Lung (tissue), 12 donors: Measurements from ENCODE around the gene B3GALT6. TPM values are rescaled to one million over a fixed set of nuclear protein-coding genes. Genes with fewer than 3 reads are reported as not detected.

Experiments
- ATAC-seq: fragments of 200-7000 bp; cut with Tn5 transposase; one replicate; pipeline ENCODE4 v1.9.1; 2020; ENCODE audit warnings: moderate number of reproducible peaks; ENCODE audit not compliant: insufficient read depth, low FRiP score
- DNase-seq, 3 donors: peaks; one replicate each; pipeline ENCODE4 v3.0.0-alpha.2; 2013 to 2017
- H3K27ac ChIP-seq, 2 donors: one replicate each; pipeline ENCODE4 v1.5.1; 2013; ENCODE audit warnings: mild to moderate bottlenecking in 2 of 2, moderate library complexity in 2 of 2, control low read depth in 1 of 2, inconsistent platforms in 1 of 2, low read depth in 1 of 2, low read length in 1 of 2
- H3K27me3 ChIP-seq, 3 donors: one replicate each; pipeline ENCODE4 v1.5.1; 2013; ENCODE audit warnings: low read length in 2 of 3; ENCODE audit not compliant: control insufficient read depth in 3 of 3, insufficient read depth in 3 of 3
- H3K36me3 ChIP-seq, 4 donors: one replicate each; pipeline ENCODE4 v1.5.1; 2013; ENCODE audit warnings: low read length in 4 of 4, mild to moderate bottlenecking in 1 of 4, moderate library complexity in 1 of 4; ENCODE audit not compliant: control insufficient read depth in 4 of 4, insufficient read depth in 4 of 4
- H3K4me1 ChIP-seq, 5 donors: one replicate each; pipeline ENCODE4 v1.5.1; 2013; ENCODE audit warnings: low read length in 5 of 5, mild to moderate bottlenecking in 2 of 5, moderate library complexity in 1 of 5; ENCODE audit not compliant: control insufficient read depth in 5 of 5, insufficient read depth in 5 of 5
- H3K4me3 ChIP-seq: one replicate; pipeline ENCODE4 v1.5.1; 2013; ENCODE audit warnings: mild to moderate bottlenecking, control low read depth, moderate library complexity
- H3K9ac ChIP-seq, 2 donors: one replicate each; pipeline ENCODE4 v1.5.1; 2013; ENCODE audit warnings: low read length in 2 of 2, control low read depth in 1 of 2; ENCODE audit not compliant: insufficient read depth in 1 of 2
- H3K9me3 ChIP-seq, 4 donors: one replicate each; pipeline ENCODE4 v1.5.1; 2013; ENCODE audit warnings: low read length in 3 of 4, mild to moderate bottlenecking in 1 of 4, moderate library complexity in 1 of 4; ENCODE audit not compliant: control insufficient read depth in 4 of 4, insufficient read depth in 3 of 4
- CTCF ChIP-seq: IDR thresholded peaks from 2 replicates; pipeline ENCODE4 v1.5.1; 2012; ENCODE audit warnings: mild to moderate bottlenecking; ENCODE audit errors: control extremely low read depth, extremely low read depth
- WGBS, 2 donors: extraction: QIAGEN DNeasy Blood & Tissue Kit; methylation state at CpG; one replicate each; pipeline ENCODE4 v1.1.7; 2013; 5-methylcytosine and 5-hydroxymethylcytosine counted together
- polyA plus RNA-seq, 2 donors: library from polyadenylated mRNA; stranded (reverse); fragments of 200-250 nt; gene quantifications; one replicate each; pipeline ENCODE4 v1.2.1, GENCODE V29; 2013
- total RNA-seq, 2 donors: library from RNA; depleted of rRNA in 1 of 2; stranded (reverse); fragments of >200 nt in 1 of 2; gene quantifications; one replicate each; pipeline ENCODE4 v1.2.1, GENCODE V29; 2014 to 2021
- donor health status: control.
- donor health status: control.
- donor health status: Bipolar disorder and iron deficiency.
- donor health status: healthy.
- donor health status: DM: yes; HTN: yes; CAD: no.

Gene B3GALT6
- total and polyA plus RNA-seq, 4 donors = 7.0 to 28.3 (median 15.8) TPM

GRCh38 chr1:1223891-1224290 is 8.1 kb upstream of the B3GALT6 start:
- H3K9ac ChIP-seq = no peak overlapping the region
- WGBS, 2 donors = 94 to 97% methylated on average over 20 to 21 of the region's 21 CpGs
- H3K27me3 ChIP-seq = no peaks in the 10 kb centered on the region
- H3K9me3 ChIP-seq = no peaks in the 10 kb centered on the region
- no peak overlapping the region for H3K27ac ChIP-seq
- no peaks in the 10 kb centered on the region for H3K4me1 ChIP-seq
- ATAC-seq = no peak
- TF ChIP-seq CTCF = no peak
- no peak overlapping the region for H3K4me3 ChIP-seq
- no peak for DNase-seq
- H3K36me3 ChIP-seq = peaks cover 6 to 82% (median 13%) of the 10 kb centered on the region in 4 donors

GRCh38 chr1:1225238-1225845 is 6.7 kb upstream of the B3GALT6 start:
- DNase-seq (no peak), ATAC-seq (no peak)
- H3K9me3 ChIP-seq = no peaks in the 10 kb centered on the region
- WGBS, 2 donors = 80 to 93% methylated on average over 34 of the region's 34 CpGs
- peaks cover 6 to 70% (median 13%) of the 10 kb centered on the region in 4 donors for H3K36me3 ChIP-seq
- no peak overlapping the region for H3K27ac ChIP-seq
- no peaks in the 10 kb centered on the region for H3K27me3 ChIP-seq
- H3K4me1 ChIP-seq = peaks cover 0 to 9% (median 0%) of the 10 kb centered on the region in 5 donors
- no peak for TF ChIP-seq CTCF
- no peak overlapping the region for H3K9ac ChIP-seq
- no peak overlapping the region for H3K4me3 ChIP-seq

GRCh38 chr1:1225913-1226312 is 6.1 kb upstream of the B3GALT6 start:
- H3K4me1 ChIP-seq = peaks cover 0 to 9% (median 5%) of the 10 kb centered on the region in 5 donors
- no peak for DNase-seq
- no peak overlapping the region for H3K4me3 ChIP-seq
- H3K27ac ChIP-seq = no peak overlapping the region
- H3K9ac ChIP-seq = no peak overlapping the region
- no peak for ATAC-seq
- H3K36me3 ChIP-seq = peaks cover 6 to 65% (median 13%) of the 10 kb centered on the region in 4 donors
- no peak for TF ChIP-seq CTCF
- WGBS, 2 donors = 90 to 93% methylated on average over 18 of the region's 18 CpGs
- H3K9me3 ChIP-seq = no peaks in the 10 kb centered on the region
- no peaks in the 10 kb centered on the region for H3K27me3 ChIP-seq
